K562 (cell line): ENCODE measurements around the gene PRCP. TPM values are rescaled to one million over a fixed set of nuclear protein-coding genes. Genes with fewer than 3 reads are reported as not detected.
A peak's percentile ranks its signal among the peaks of the same experiment; 100 is the strongest.

Experiments
- BCL6 ChIP-seq: fragments of 250-450 bp; sonication (Bioruptor Pico); IDR thresholded peaks from 2 replicates; pipeline ENCODE4 v1.4.0; 2020
- CBX2 ChIP-seq: fragments of 200-600 bp; sonication (generic); IDR thresholded peaks from one replicate; pipeline ENCODE4 v1.6.1; 2012; ENCODE audit warnings: mild to moderate bottlenecking, low read length, inconsistent platforms; ENCODE audit not compliant: insufficient read depth, poor library complexity, severe bottlenecking
- DEAF1 ChIP-seq: fragments of 450-650 bp; formaldehyde crosslinking; IDR thresholded peaks from 2 replicates; pipeline ENCODE4 v1.4.0; 2020; ENCODE audit warnings: mild to moderate bottlenecking, moderate library complexity
- E4F1 ChIP-seq: fragments of 250-450 bp; sonication (Bioruptor Pico); IDR thresholded peaks from 2 replicates; pipeline ENCODE4 v1.5.0; 2021; ENCODE audit warnings: mild to moderate bottlenecking, borderline replicate concordance
- EP400 ChIP-seq: fragments of 450-650 bp; IDR thresholded peaks from 2 replicates; pipeline ENCODE4 v1.6.1; 2017; ENCODE audit warnings: antibody characterized with exemption, mild to moderate bottlenecking, moderate library complexity
- ERF ChIP-seq: fragments of 450-650 bp; formaldehyde crosslinking; IDR thresholded peaks from 2 replicates; pipeline ENCODE4 v1.4.0; 2020; ENCODE audit warnings: mild to moderate bottlenecking, mixed read lengths
- HNRNPLL ChIP-seq: fragments of 200-400 bp; formaldehyde crosslinking; IDR thresholded peaks from 2 replicates; pipeline ENCODE4 v1.6.1; 2017; ENCODE audit warnings: low read length, low read depth, mild to moderate bottlenecking; ENCODE audit not compliant: poor library complexity, severe bottlenecking
- HOMEZ ChIP-seq: fragments of 250-450 bp; sonication (Bioruptor Pico); IDR thresholded peaks from 2 replicates; pipeline ENCODE4 v1.4.0; 2020; ENCODE audit warnings: mild to moderate bottlenecking, moderate library complexity
- OTX1 ChIP-seq: fragments of 450-650 bp; formaldehyde crosslinking; IDR thresholded peaks from 2 replicates; pipeline ENCODE4 v1.4.0; 2022; ENCODE audit warnings: mild to moderate bottlenecking
- RREB1 ChIP-seq: fragments of 250-450 bp; sonication (Bioruptor Pico); IDR thresholded peaks from 2 replicates; pipeline ENCODE4 v1.4.0; 2020
- SMARCA5 ChIP-seq: fragments of 450-650 bp; IDR thresholded peaks from 2 replicates; pipeline ENCODE4 v1.6.1; 2016
- SOX6 ChIP-seq: fragments of 450-650 bp; IDR thresholded peaks from 2 replicates; pipeline ENCODE4 v1.6.1; 2014; ENCODE audit warnings: mild to moderate bottlenecking
- TAF7 ChIP-seq: fragments of 450-650 bp; IDR thresholded peaks from 2 replicates; pipeline ENCODE4 v1.6.1; 2016; ENCODE audit warnings: missing genetic modification characterization, missing compliant biosample characterization
- ZFP36 ChIP-seq: fragments of 150-350 bp; IDR thresholded peaks from 2 replicates; pipeline ENCODE4 v1.6.1; 2018; ENCODE audit warnings: low read length, low read depth; ENCODE audit not compliant: partially characterized antibody
- polyA plus RNA-seq, 8 experiments: library from polyadenylated mRNA; depleted of rRNA in 4 of 8; stranded (reverse) in 5 of 8; unstranded in 3 of 8; fragments of >200 nt; fragmentation: Nextera tagmentation in 2 of 8; fragmentation: Illumina TruSeq in 1 of 8; extraction: Ambion mirVana in 2 of 8; extraction: Trizol in 1 of 8; gene quantifications; 2 replicates each; pipeline versions ENCODE4 v1.2.1 to v1.2.3, GENCODE V29; 2011 to 2014; ENCODE audit warnings: inconsistent platforms in 1 of 8, missing spikeins in 1 of 8
- total RNA-seq, 7 experiments: library from RNA; depleted of rRNA in 6 of 7; stranded (reverse); fragments of >200 nt in 6 of 7; fragmentation: Illumina TruSeq in 2 of 7; extraction: Trizol in 2 of 7; gene quantifications; 2 replicates each; pipeline versions ENCODE4 v1.2.1 to v1.2.3, GENCODE V29; 2011 to 2021; ENCODE audit warnings: low replicate concordance in 1 of 7

The PRCP gene
- total and polyA plus RNA-seq, 9 of the 15 experiments (the other 6 are each of a cell fraction or from before 2014, with no cell fraction given) = 9.5 to 43.1 (median 23.2) TPM

- TF ChIP-seq E4F1 (CRISPR knock-in tag) (no peak), RREB1 (CRISPR knock-in tag) (no peak), CBX2 (no peak), ZFP36 (peak; percentile 69), TAF7 (tag) (0 out of 2 replicates have a peak, but pooled peaks have one; percentile 28), HNRNPLL (peak; percentile 86), OTX1 (CRISPR knock-in tag) (0 out of 2 replicates have a peak, but pooled peaks have one; percentile 66), DEAF1 (CRISPR knock-in tag) (no peak), BCL6 (no peak), HOMEZ (no peak), ERF (CRISPR knock-in tag) (peak; percentile 76; the same call in 1 of the 2 replicates), SOX6 (no peak; the same call in 1 of the 2 replicates), EP400 (peak; percentile 77), SMARCA5 (peak; percentile 78; the same call in 1 of the 2 replicates)
Observed at GRCh38 chr11:82900277-82901164, at the start of gene PRCP (continued).
